Testis (tissue), 3 donors: ENCODE results near the gene EFHD1. TPM values are rescaled to one million over a fixed set of nuclear protein-coding genes. Genes with fewer than 3 reads are reported as not detected.

ENCODE experiments used
- DNase-seq: peaks from one replicate; pipeline ENCODE4 v3.0.0-alpha.2; 2019
- H3K27ac ChIP-seq, 2 donors: fragments of 200-600 bp; sonication (generic); one replicate each; pipeline ENCODE4 v1.5.1; 2019
- H3K27me3 ChIP-seq: fragments of 200-600 bp; sonication (generic); one replicate; pipeline ENCODE4 v1.5.1; 2019
- H3K36me3 ChIP-seq: fragments of 200-600 bp; sonication (generic); one replicate; pipeline ENCODE4 v1.5.1; 2017; ENCODE audit warnings: low read depth; ENCODE audit errors: missing control alignments
- H3K4me1 ChIP-seq: fragments of 200-600 bp; sonication (generic); one replicate; pipeline ENCODE4 v1.5.1; 2019
- H3K4me3 ChIP-seq, 2 donors: fragments of 200-600 bp; sonication (generic); one replicate each; pipeline ENCODE4 v1.5.1; 2017 to 2019
- H3K9me3 ChIP-seq: fragments of 200-600 bp; sonication (generic); one replicate; pipeline ENCODE4 v1.5.1; 2017
- CTCF ChIP-seq, 3 experiments: fragments of 450-650 bp in 2 of 3; fragments of 200-600 bp in 1 of 3; sonication (generic) in 1 of 3; IDR thresholded peaks; one replicate each; pipeline ENCODE4 v1.5.1; 2016 to 2019; ENCODE audit warnings: antibody characterized with exemption in 3 of 3, mild to moderate bottlenecking in 2 of 3, moderate library complexity in 1 of 3
- POLR2A ChIP-seq: fragments of 450-650 bp; IDR thresholded peaks from one replicate; pipeline ENCODE4 v1.6.1; 2017; ENCODE audit warnings: antibody characterized with exemption, mild to moderate bottlenecking, moderate library complexity
- WGBS, 2 donors: methylation state at CpG; one replicate each; pipeline ENCODE4 v1.1.5; 2018; 5-methylcytosine and 5-hydroxymethylcytosine counted together
- intact Hi-C: fragments of 100-400 bp; cut with DNase I; formaldehyde crosslinking; loops from one replicate; pipeline ENCODE4 v1.15.1; 2023; ENCODE audit warnings: low total_unique reads
- polyA plus RNA-seq: library from polyadenylated mRNA; stranded (reverse); fragments of 350-450 nt; fragmentation: Illumina TruSeq; extraction: RNeasy Lipid Tissue Mini Kit (QIAGEN cat#74804); gene quantifications from one replicate; pipeline ENCODE4 v1.2.3, GENCODE V29; 2014; ENCODE audit warnings: low read depth, low replicate concordance; ENCODE audit not compliant: insufficient read depth
- small RNA-seq, 2 donors: library from RNA; depleted of rRNA; stranded (forward); fragments of <200 nt; gene quantifications; one replicate each; pipeline ENCODE3, GENCODE V24; 2016
- total RNA-seq, 2 donors: library from RNA; depleted of rRNA; stranded (reverse); fragments of >200 nt; gene quantifications; one replicate each; pipeline ENCODE4 v1.2.3, GENCODE V29; 2016

The EFHD1 gene
- total and polyA plus RNA-seq, 3 donors from 2014 or later = 16.5 to 51.5 (median 22.9) TPM

- H3K36me3 ChIP-seq = no peaks in the 10 kb centered on the region
- H3K4me1 ChIP-seq = no peaks in the 10 kb centered on the region
- WGBS, 2 donors = 92 to 99% methylated on average over 3 of the region's 3 CpGs
- no peaks in the 10 kb centered on the region for H3K27me3 ChIP-seq
- H3K4me3 ChIP-seq = no peak overlapping the region
- DNase-seq = no peak
- TF ChIP-seq POLR2A = no peak
- TF ChIP-seq CTCF (IDR thresholded peaks at IDR 0.05) = no peak
- intact Hi-C loops = no loop called here
- H3K27ac ChIP-seq = no peak overlapping the region
- no peaks in the 10 kb centered on the region for H3K9me3 ChIP-seq
These were observed 95.4 kb downstream of the EFHD1 start for GRCh38 chr2:232728785-232729184.

GRCh38 chr2:232731470-232731869 lies 98.1 kb downstream of the EFHD1 start:
- H3K4me1 ChIP-seq = no peaks in the 10 kb centered on the region
- no peak for DNase-seq
- H3K27me3 ChIP-seq = no peaks in the 10 kb centered on the region
- intact Hi-C loops = no loop called here
- no peak overlapping the region for H3K27ac ChIP-seq
- no peaks in the 10 kb centered on the region for H3K36me3 ChIP-seq
- WGBS, 2 donors = 74 to 76% methylated on average over 2 of the region's 2 CpGs
- TF ChIP-seq POLR2A (no peak), CTCF (IDR thresholded peaks at IDR 0.05) (no peak)
- H3K9me3 ChIP-seq = no peaks in the 10 kb centered on the region
- no peak overlapping the region for H3K4me3 ChIP-seq

Small RNA genes lying within 50 kb of the gene (small RNA-seq; reads per million reads assigned to genes)
- 0 reads per million in 2 donors for gene RN7SL359P

Other genes starting within 250 kb of the EFHD1 start
- 1 to 10 TPM in 1 of 2 donors, under 1 TPM in 1; 0.93 to 1.0 TPM for gene ALPG, start 226.8 kb upstream of the EFHD1 start, total RNA-seq
- 0.44 TPM for gene ALPG, start 226.8 kb upstream of the EFHD1 start, polyA plus RNA-seq
- gene ALPI, start 177.5 kb upstream of the EFHD1 start, total RNA-seq = under 1 TPM in 1 of 2 donors, not detected in 1; 0.43 TPM
- 0.16 TPM for gene ALPI, start 177.5 kb upstream of the EFHD1 start, polyA plus RNA-seq
- 1 to 10 TPM; 2.7 to 8.7 TPM for gene ECEL1, start 145.8 kb upstream of the EFHD1 start, total RNA-seq
- gene ECEL1, start 145.8 kb upstream of the EFHD1 start, polyA plus RNA-seq = 4.3 TPM
- gene PRSS56, start 113.2 kb upstream of the EFHD1 start, total RNA-seq = 1 to 10 TPM in 1 of 2 donors, under 1 TPM in 1; 0.87 to 1.2 TPM
- 0.86 TPM for gene PRSS56, start 113.2 kb upstream of the EFHD1 start, polyA plus RNA-seq
- under 1 TPM; 0.16 to 0.56 TPM for gene CHRND, start 107.4 kb upstream of the EFHD1 start, total RNA-seq
- 0.63 TPM for gene CHRND, start 107.4 kb upstream of the EFHD1 start, polyA plus RNA-seq
- gene CHRNG, start 93.9 kb upstream of the EFHD1 start, total RNA-seq = not detected
- 0.26 TPM for gene CHRNG, start 93.9 kb upstream of the EFHD1 start, polyA plus RNA-seq
- 1 to 10 TPM; 9.2 to 9.4 TPM for gene TIGD1, start 83.0 kb upstream of the EFHD1 start, total RNA-seq
- 6.8 TPM for gene TIGD1, start 83.0 kb upstream of the EFHD1 start, polyA plus RNA-seq
- gene EIF4E2, start 82.9 kb upstream of the EFHD1 start, total RNA-seq = 10 to 100 TPM; 56.3 to 67.5 TPM
- gene EIF4E2, start 82.9 kb upstream of the EFHD1 start, polyA plus RNA-seq = 93.5 TPM
- 100 to 1,000 TPM; 150 to 173 TPM for gene GIGYF2, start 63.7 kb downstream of the EFHD1 start, total RNA-seq
- gene GIGYF2, start 63.7 kb downstream of the EFHD1 start, polyA plus RNA-seq = 107 TPM
- gene KCNJ13, start 143.0 kb downstream of the EFHD1 start, total RNA-seq = 1 to 10 TPM; 1.3 to 2.8 TPM
- gene KCNJ13, start 143.0 kb downstream of the EFHD1 start, polyA plus RNA-seq = 0.25 TPM
- gene SNORC, start 236.7 kb downstream of the EFHD1 start, total RNA-seq = 10 to 100 TPM; 14.5 to 15.9 TPM
- 7.3 TPM for gene SNORC, start 236.7 kb downstream of the EFHD1 start, polyA plus RNA-seq